GM12878 (cell line): ENCODE measurements around the gene CIAO1. TPM values are rescaled to one million over a fixed set of nuclear protein-coding genes. Genes with fewer than 3 reads are reported as not detected.
A peak's percentile ranks its signal among the peaks of the same experiment; 100 is the strongest.

Experiments
- ATAC-seq: fragments of 200-7000 bp; cut with Tn5 transposase; 3 replicates; pipeline ENCODE4 v1.9.1; 2020; ENCODE audit warnings: mild to moderate bottlenecking, moderate library complexity
- BruUV-seq: library from RNA; stranded (reverse); fragments of 400-500 nt; replicated peaks from 2 replicates; lab custom pipeline; 2021; lab: Mats Ljungman, UMichigan
- CTCF ChIA-PET: fragments of 300-600 bp; sonication (Branson Sonifier 250); formaldehyde crosslinking; extraction: SDS; loops from one replicate; lab custom pipeline; 2021; ENCODE audit warnings: inconsistent platforms; lab: Yijun Ruan, JAX
- POLR2A ChIA-PET: fragments of 350-600 bp; formaldehyde crosslinking; extraction: SDS; loops from one replicate; lab custom pipeline; 2021; ENCODE audit warnings: inconsistent platforms; lab: Charles Lee
- RAD21 ChIA-PET: fragments of 300-600 bp; sonication (Branson Sonifier 250); formaldehyde crosslinking; loops from one replicate; lab custom pipeline; 2023; ENCODE audit warnings: antibody characterized with exemption; ENCODE audit not compliant: unreplicated experiment; lab: Charles Lee
- SMC1A ChIA-PET: fragments of 300-600 bp; sonication (Branson Sonifier 250); formaldehyde crosslinking; loops from one replicate; lab custom pipeline; 2023; ENCODE audit not compliant: unreplicated experiment, uncharacterized antibody; lab: Charles Lee
- DNase-seq: peaks from one replicate; pipeline ENCODE4 v3.0.0-alpha.2; 2011; ENCODE audit warnings: low read depth, low spot score
- FAIRE-seq: peaks from 3 replicates; lab custom pipeline; 2011; peaks lifted over from hg19 to GRCh38; lab: Jason Lieb, UNC
- H2AFZ ChIP-seq: 2 replicates; pipeline ENCODE4 v1.6.0; 2011; ENCODE audit warnings: low read depth, low read length, control low read depth; ENCODE audit not compliant: control insufficient read depth
- H3K27ac ChIP-seq: 2 replicates; pipeline ENCODE4 v1.5.1; 2011; ENCODE audit warnings: control low read depth; ENCODE audit not compliant: control insufficient read depth, insufficient read depth
- H3K27me3 ChIP-seq, 2 experiments: replicated peaks in 1 of 2; 2 replicates each; pipeline versions ENCODE4 v1.6.0 to v1.6.1; 2011; ENCODE audit warnings: low read length in 1 of 2; ENCODE audit not compliant: control insufficient read depth in 2 of 2, insufficient read depth in 2 of 2
- H3K36me3 ChIP-seq, 2 experiments: 2 replicates each; pipeline ENCODE4 v1.5.1; 2011; ENCODE audit warnings: low read length in 1 of 2; ENCODE audit not compliant: control insufficient read depth in 2 of 2, insufficient read depth in 2 of 2
- H3K4me1 ChIP-seq: 2 replicates; pipeline ENCODE4 v1.6.1; 2011; ENCODE audit warnings: mild to moderate bottlenecking, low read length, moderate library complexity, mixed read lengths; ENCODE audit not compliant: control insufficient read depth, insufficient read depth
- H3K4me2 ChIP-seq: 2 replicates; pipeline ENCODE4 v1.6.0; 2011; ENCODE audit warnings: control low read depth; ENCODE audit not compliant: control insufficient read depth, insufficient read depth
- H3K4me3 ChIP-seq: fragments of 200-600 bp; sonication (generic); 2 replicates; pipeline ENCODE4 v1.5.1; 2016
- H3K79me2 ChIP-seq: 2 replicates; pipeline ENCODE4 v1.6.0; 2011; ENCODE audit warnings: low read length; ENCODE audit not compliant: control insufficient read depth, insufficient read depth
- H3K9ac ChIP-seq: 2 replicates; pipeline ENCODE4 v1.8.0; 2011; ENCODE audit warnings: low read length, control low read depth, mixed read lengths; ENCODE audit not compliant: control insufficient read depth, insufficient read depth
- H3K9me3 ChIP-seq: replicated peaks from 3 replicates; pipeline ENCODE4 v1.5.1; 2011; ENCODE audit warnings: mild to moderate bottlenecking, low read length; ENCODE audit not compliant: control insufficient read depth, insufficient read depth
- H4K20me1 ChIP-seq: 2 replicates; pipeline ENCODE4 v1.6.0; 2011; ENCODE audit not compliant: control insufficient read depth, insufficient read depth
- IKZF2 ChIP-seq, 2 experiments: fragments of 450-650 bp; IDR thresholded peaks; 2 replicates each; pipeline ENCODE4 v1.6.1; 2017; ENCODE audit warnings: mild to moderate bottlenecking in 2 of 2, moderate library complexity in 2 of 2
- NKRF ChIP-seq: fragments of 450-650 bp; conservative IDR thresholded peaks from 2 replicates; pipeline ENCODE4 v1.6.1; 2017; ENCODE audit warnings: mild to moderate bottlenecking, moderate library complexity
- POLR2A ChIP-seq: IDR thresholded peaks from 2 replicates; pipeline ENCODE4 v1.6.1; 2011; ENCODE audit warnings: low read depth, mild to moderate bottlenecking, low read length
- POLR2AphosphoS2 ChIP-seq: IDR thresholded peaks from 2 replicates; pipeline ENCODE4 v1.6.1; 2011; ENCODE audit warnings: low read depth, mild to moderate bottlenecking, low read length, improper control_type of control experiment, moderate library complexity
- POLR2AphosphoS5 ChIP-seq: IDR thresholded peaks from 2 replicates; pipeline ENCODE4 v1.6.1; 2011; ENCODE audit warnings: mild to moderate bottlenecking, low read length, inconsistent platforms
- RAD51 ChIP-seq: fragments of 450-650 bp; IDR thresholded peaks from 2 replicates; pipeline ENCODE4 v1.6.1; 2016; ENCODE audit warnings: moderate library complexity, mild to moderate bottlenecking, inconsistent platforms
- RUNX3 ChIP-seq: IDR thresholded peaks from 2 replicates; pipeline ENCODE4 v1.6.1; 2012; ENCODE audit warnings: low read length, inconsistent platforms
- WGBS: methylation state at CpG from one replicate; pipeline ENCODE4 v1.1.6; 2016; ENCODE audit warnings: low lambda C conversion rate; ENCODE audit not compliant: insufficient replicate concordance, insufficient coverage; ENCODE audit errors: missing lambda C conversion rate; 5-methylcytosine and 5-hydroxymethylcytosine counted together
- in situ Hi-C: fragments of 300-500 bp; cut with MboI; formaldehyde crosslinking; loops from 9 replicates; pipeline ENCODE4 v1.14.3; 2018; ENCODE audit warnings: mixed read lengths
- intact Hi-C: fragments of 100-400 bp; cut with micrococcal nuclease; formaldehyde crosslinking; loops from one replicate; pipeline ENCODE4 v1.14.2; 2022; ENCODE audit not compliant: unreplicated experiment
- polyA plus RNA-seq, 11 experiments: library from polyadenylated mRNA; depleted of rRNA in 4 of 11; unstranded in 6 of 11; stranded (reverse) in 5 of 11; fragments of >200 nt; fragmentation: Nextera tagmentation in 4 of 11; fragmentation: Illumina TruSeq in 1 of 11; extraction: Ambion mirVana in 4 of 11; extraction: Trizol in 1 of 11; gene quantifications; 1 replicate in 1 of 11; 2 replicates in 10 of 11; pipeline versions ENCODE4 v1.2.1 to v1.2.3, GENCODE V29; 2011 to 2016; ENCODE audit warnings: inconsistent platforms in 2 of 11, missing spikeins in 2 of 11, low read depth in 1 of 11
- total RNA-seq, 4 experiments: library from RNA; depleted of rRNA in 3 of 4; stranded (reverse); fragments of >200 nt in 3 of 4; fragmentation: Illumina TruSeq in 1 of 4; extraction: Trizol in 1 of 4; gene quantifications; 2 replicates each; pipeline versions ENCODE4 v1.2.1 to v1.2.3, GENCODE V29; 2013 to 2021

The CIAO1 gene
- total and polyA plus RNA-seq, 10 of the 15 experiments (the other 5 are each of a cell fraction or from before 2014, with no cell fraction given) = 8.3 to 89.4 (median 63.4) TPM

GRCh38 chr2:96273763-96274162 is 7.7 kb downstream of the CIAO1 start (continued):
- TF ChIP-seq NKRF (no peak), IKZF2 (IDR thresholded peaks at IDR 0.05) (no peak), RAD51 (no peak), RUNX3 (no peak)

- Histone ChIP-seq H3K27ac (no peak overlapping the region), H2AFZ (no peak overlapping the region), H3K36me3 (peaks cover 29 to 35% of the 10 kb centered on the region in 2 experiments), H3K4me2 (no peak overlapping the region), H4K20me1 (no peaks in the 10 kb centered on the region), H3K79me2 (no peaks in the 10 kb centered on the region), H3K4me1 (no peaks in the 10 kb centered on the region), H3K9ac (no peak overlapping the region), H3K27me3 (no peaks in the 10 kb centered on the region), H3K4me3 (no peak overlapping the region)
- DNase-seq (no peak), FAIRE-seq (no peak), ATAC-seq (no peak)
- intact Hi-C loops = no loop called here
- in situ Hi-C loops = loop anchor here (25.0 kb wide), 1 partner anchor 262 kb away; no protein-coding TSS in a partner anchor
- BruUV-seq = no TSS peak
- 82% methylated on average over 7 of the region's 7 CpGs for WGBS
- ChIA-PET SMC1A (interaction anchor here (0.6 kb wide), 1 partner anchor 118 kb away, joined by 3 read pairs; no protein-coding TSS in a partner anchor), POLR2A (no interaction called here)
- TF ChIP-seq POLR2A (peak; percentile 45), POLR2AphosphoS5 (no peak; the same call in 1 of the 2 replicates), POLR2AphosphoS2 (0 out of 2 replicates have a peak, but pooled peaks have one; percentile 29)
- TF ChIP-seq, all 136 proteins: peak for 2
- RAD21 ChIA-PET = no interaction called here
- CTCF ChIA-PET = interaction anchor here (0.6 kb wide), 1 partner anchor 12 kb away, joined by 4 read pairs; no protein-coding TSS in a partner anchor
- H3K9me3 ChIP-seq = no peaks in the 10 kb centered on the region
These were observed 8.5 kb downstream of the CIAO1 start for GRCh38 chr2:96274355-96275056.
